Putamen (tissue), 1 donor: ENCODE results near the gene TNS3.
A peak's percentile ranks its signal among the peaks of the same experiment; 100 is the strongest.

Experiments
- DNase-seq: peaks from one replicate; pipeline ENCODE4 v3.0.0-alpha.2; 2016; ENCODE audit warnings: low spot score

The TNS3 gene

DNA sequence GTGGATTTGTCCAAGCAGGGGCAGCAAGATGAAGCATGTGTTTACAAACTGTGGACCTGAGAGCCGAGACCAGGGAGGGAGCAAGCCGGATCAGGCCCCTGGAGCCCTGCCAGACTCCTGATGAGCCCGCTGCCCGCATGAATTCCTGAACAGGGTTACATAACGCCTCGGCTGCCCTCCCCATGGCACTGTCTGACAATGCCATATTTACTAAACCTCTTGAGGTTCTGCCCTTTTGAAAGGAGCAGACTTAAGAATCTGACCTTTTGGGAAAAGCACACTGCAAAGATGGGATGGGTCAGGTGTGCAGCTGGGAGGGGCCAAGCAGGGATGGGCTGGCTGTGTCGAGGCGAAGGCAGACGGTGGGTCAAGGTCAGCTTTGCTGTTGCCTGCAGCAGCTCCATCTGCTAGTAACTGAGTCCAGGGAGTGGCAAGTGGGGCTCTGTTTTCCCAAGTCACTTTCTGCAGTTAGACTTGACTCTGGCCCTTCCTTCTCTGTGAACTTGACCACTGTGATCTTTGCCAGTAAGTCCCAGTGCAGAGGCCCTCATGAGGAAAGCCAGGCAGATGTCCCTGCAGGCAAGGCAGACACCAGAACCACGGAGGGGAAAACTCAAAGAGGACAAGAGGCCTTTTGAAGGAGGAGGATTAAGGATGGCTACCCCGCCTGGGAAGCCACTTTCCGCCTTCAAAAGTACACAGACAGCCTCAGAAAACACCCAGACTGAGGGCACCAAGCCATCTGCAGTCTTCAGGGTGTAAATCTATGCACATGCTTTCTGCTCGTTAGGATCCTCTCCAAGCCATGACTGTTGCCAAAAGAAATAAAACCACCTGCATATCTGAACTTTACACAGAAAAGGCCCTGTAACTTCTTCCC is 175.8 kb downstream of the TNS3 start:
- peak; percentile 25 for DNase-seq

- no peak for DNase-seq
Observed at GRCh38 chr7:47405286-47405904, 176.5 kb downstream of the TNS3 start.

DNA sequence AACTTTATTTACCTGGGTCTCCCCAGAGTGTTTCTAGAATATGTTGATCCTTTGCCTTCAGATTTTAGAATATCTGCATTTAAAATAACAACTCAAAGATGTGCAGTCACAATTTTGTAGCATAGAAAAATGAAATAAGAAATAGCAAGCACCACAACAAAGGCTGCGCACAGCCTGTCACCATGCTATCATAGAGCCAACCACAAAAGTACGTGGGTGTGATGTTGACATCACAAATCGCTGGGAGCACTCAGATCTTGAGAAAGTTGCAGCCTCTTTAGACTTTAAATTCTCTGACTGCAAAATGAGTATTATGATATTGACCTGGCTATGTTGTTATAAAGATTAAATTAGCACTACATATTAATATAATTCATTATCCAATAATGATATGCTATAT is 177.9 kb downstream of the TNS3 start:
- no peak for DNase-seq

- DNase-seq, result no peak
Observed at GRCh38 chr7:47402941-47403866, 178.7 kb downstream of the TNS3 start.

GRCh38 chr7:47401611-47402570 is 180.0 kb downstream of the TNS3 start:
- no peak for DNase-seq

DNA sequence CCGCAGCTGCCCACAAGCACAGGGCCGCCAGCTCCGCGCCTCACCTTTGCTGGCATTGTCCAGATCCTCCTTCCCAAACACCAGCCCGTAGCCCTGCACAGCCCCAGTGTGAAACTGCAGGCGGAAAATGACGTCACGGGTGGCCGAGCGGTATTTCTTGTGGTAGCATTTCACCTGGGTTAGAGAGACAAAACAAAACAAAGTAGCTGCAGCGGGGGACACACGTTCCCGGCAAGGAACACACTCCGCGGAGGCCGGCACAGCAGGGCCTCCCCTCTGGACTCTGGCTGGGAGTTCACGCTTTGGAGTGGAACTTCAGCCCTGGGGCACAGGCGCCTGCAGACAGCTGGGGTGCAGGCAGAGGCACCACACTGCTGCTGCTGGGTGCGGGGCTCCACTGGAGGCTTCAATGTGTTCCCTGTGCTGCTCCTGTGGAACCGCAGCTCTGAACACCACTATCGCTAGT is 181.1 kb downstream of the TNS3 start:
- DNase-seq, result no peak

DNA sequence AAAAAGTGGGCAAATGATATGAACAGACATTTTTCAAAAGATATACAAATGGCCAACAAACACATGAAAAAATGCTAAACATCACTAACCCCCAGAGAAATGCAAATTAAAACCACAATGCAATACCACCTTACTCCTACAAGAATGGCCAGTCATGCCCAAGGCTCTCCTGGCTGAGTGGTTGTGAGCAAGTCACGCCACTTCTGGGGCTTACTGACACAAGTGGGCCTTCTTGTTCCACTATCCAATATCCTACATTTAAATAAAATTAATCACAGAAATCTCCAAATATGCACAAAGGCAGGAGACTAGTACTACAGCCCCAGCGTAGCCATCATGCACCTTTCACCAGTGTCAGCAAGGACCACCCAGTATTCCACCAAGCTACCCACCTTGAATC is 181.9 kb downstream of the TNS3 start:
- no peak for DNase-seq

DNA sequence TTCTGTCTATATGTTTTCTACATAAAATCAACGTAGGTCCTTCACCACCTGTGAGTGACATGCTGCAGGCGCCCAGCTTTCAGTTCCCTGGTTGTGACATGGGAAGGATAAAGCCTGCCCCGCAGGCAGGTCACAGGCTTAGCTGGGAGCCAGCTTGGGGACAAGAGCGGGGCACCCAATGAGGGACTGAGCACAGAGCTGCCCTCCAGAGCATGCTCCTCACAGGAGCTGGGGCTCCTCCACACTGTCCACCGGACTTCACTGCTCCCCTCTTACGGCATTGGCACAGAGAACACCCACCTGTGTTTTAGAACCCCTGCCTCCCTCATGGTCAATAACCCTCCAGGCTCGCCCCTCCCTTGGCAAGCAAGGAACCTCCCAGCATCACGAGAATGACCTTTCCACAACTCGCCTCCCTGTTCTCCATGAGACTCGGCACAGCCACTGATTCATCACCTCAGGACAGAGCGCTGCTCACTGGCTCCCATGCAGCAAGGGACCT is 187.1 kb downstream of the TNS3 start:
- no peak for DNase-seq

DNA sequence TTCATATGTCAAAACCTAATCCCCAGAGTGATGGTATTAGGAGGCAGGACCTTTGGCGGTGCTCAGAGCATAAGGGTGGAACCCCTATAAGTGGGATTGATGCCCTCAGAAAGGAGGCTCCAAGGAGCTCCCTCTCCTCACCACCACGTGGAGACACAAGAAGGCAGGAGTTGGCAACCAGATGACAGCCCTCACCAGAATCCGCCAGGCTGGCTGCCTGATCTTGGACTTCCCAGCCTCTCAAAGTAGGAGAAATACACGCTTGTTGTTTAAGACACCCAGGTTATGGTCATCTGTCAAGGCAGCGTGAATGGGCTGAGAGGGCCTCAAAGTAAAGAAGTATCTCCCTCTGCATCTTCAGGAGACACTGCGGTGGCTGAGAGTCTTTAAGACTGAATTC is 187.7 kb downstream of the TNS3 start:
- no peak for DNase-seq

DNA sequence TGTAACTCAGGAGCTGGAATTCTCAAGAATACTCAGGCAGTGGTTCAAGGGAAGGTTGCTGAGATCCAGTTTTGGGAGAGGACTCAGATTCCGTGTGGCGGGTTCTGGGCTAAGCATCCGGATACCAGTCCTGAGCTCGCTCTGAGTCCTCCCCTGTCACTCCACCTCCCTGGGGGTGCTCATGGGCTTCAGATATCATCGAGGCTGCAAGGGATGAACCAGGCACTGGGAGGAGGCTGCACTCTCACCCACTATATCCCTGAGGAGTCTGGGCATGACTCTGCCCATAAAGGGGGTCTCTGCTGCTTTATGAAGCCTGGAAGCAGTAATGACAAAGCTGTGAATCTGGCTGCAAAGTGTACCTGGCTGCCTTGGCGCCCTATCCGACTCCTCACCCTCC is 188.5 kb downstream of the TNS3 start:
- DNase-seq, result no peak

GRCh38 chr7:47392241-47392759 is 189.6 kb downstream of the TNS3 start:
- peak; percentile 15 for DNase-seq

DNA sequence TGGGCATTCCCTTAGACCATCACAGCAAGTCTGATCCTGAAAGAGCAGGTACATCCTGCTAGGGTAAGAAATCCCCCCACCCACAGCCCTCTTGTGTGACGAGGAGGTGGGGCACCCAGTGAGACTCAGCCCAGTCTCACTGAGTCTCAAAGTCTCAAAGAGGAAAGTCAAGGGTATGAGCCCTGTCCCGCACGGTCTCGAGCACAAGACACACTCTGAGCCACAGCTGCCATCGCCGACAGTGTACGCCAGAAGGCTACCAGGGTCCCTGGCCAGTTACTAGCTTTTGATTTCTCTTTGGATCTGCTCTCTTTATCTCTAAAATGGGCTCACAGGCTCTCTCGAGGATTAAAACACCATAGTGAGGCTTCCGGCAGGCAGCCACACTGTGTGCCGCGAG is 190.2 kb downstream of the TNS3 start:
- no peak for DNase-seq

DNA sequence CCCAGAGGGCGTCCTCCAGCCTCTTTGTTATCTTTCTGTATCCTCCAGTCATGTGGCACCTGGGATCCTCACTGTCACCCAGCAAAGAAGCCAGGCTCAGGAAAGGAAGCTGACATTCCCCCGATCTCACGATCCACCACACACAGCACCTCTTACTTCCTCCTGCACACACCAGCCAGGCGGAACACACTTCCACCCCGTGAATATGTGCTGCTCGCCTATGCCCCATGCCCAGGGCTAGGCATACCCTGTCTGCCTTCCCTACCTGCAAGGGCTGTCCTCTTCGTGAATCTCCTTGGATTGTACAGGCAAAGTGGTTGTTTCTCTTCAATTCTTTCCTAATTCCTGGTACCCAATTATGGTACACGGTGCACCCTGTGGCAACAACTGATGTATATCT is 191.0 kb downstream of the TNS3 start:
- DNase-seq, result no peak

GRCh38 chr7:47389923-47390630 is 191.8 kb downstream of the TNS3 start:
- no peak for DNase-seq

DNA sequence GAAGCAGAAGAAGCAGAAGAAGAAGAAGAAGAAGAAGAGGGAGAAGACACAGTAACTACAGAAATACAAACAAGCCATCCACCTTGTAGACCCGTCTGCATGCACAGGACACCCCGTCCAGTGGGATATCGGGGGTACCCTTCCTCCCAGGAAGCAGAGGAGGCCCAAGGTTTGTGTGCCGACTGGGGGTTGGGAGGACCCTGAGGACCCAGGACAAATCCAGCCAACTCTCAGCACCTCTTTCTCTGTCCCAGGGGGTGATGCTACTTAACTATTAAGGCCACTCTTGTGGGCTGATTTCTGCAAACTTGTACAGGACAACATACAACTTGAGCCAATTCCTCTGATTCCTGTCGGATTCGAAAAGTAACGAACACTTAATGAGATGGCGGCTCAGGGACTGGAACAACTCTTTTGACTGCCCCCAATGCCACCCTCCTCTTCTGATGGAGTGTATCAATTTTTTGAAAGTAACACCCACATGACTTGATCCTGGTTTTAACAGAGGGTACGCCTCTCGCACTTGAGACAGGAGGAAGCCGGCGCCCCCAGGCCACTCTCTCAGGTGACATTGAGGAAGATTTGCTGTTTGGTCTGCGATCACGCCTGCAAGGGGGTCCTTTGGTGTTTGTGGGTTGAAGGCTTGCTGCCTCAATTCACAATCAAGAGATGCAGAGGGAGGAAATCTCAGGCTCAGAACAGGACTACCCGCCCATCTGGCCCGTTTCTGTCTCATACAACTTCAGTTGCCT is 192.6 kb downstream of the TNS3 start:
- DNase-seq, result no peak

DNA sequence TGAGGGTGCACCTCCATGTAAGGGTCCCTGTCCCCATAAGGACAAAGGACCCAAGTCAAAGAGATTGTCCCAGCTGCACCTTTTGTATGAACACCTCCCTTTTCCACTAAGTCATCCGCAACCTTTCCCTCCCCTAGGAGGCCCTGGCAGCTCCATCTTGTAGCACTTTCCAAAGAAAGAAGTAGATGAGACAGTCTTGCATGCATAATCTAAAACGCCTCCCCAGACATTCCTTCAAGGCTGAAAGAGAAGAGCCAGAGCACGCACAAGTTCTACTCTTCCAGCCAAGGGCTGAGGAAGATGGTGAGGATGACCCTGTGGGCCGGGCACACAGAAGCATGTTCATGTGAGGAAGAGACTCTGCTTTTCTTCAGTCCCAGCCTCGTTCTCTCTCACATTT is 194.4 kb downstream of the TNS3 start:
- no peak for DNase-seq

GRCh38 chr7:47386273-47386835 is 195.6 kb downstream of the TNS3 start:
- DNase-seq, result no peak

GRCh38 chr7:47385536-47386125 is 196.3 kb downstream of the TNS3 start:
- DNase-seq, result no peak
